Activated naive CD4-positive, alpha-beta T cell treated with anti-CD3 and anti-CD28 coated beads, Interleukin-2, amount 10 ng/mL, durations not matched to agents 7 days and 5 days (primary cell): ENCODE measurements around the gene BCKDK.
"Not testable (repeated sequence)": the region's sequence is repeated elsewhere in the genome, so short reads cannot be mapped to it uniquely, and the experiment has no call there.

Experiments
- CTCF ChIA-PET: fragments of 350-600 bp; sonication (Branson Sonifier 250); formaldehyde crosslinking; loops from one replicate; lab custom pipeline; 2021; ENCODE audit warnings: antibody characterized with exemption; lab: Charles Lee
- DNase-seq: peaks from one replicate; pipeline ENCODE4 v3.0.0-alpha.2; 2020
- H3K27ac Mint-ChIP-seq: one replicate; pipeline ENCODE4 v1.8.0; 2021; ENCODE audit warnings: mild to moderate bottlenecking, moderate library complexity, mixed read lengths
- H3K27me3 Mint-ChIP-seq: one replicate; pipeline ENCODE4 v1.8.0; 2021; ENCODE audit warnings: mild to moderate bottlenecking, mixed read lengths
- H3K36me3 Mint-ChIP-seq: one replicate; pipeline ENCODE4 v1.8.0; 2021; ENCODE audit warnings: mixed read lengths
- H3K4me1 Mint-ChIP-seq: one replicate; pipeline ENCODE4 v1.8.0; 2021; ENCODE audit warnings: mixed read lengths
- H3K4me3 Mint-ChIP-seq: one replicate; pipeline ENCODE4 v1.8.0; 2021; ENCODE audit warnings: mild to moderate bottlenecking, moderate library complexity, mixed read lengths
- H3K9me3 Mint-ChIP-seq: one replicate; pipeline ENCODE4 v1.8.0; 2021; ENCODE audit warnings: mixed read lengths

BCKDK gene

DNA sequence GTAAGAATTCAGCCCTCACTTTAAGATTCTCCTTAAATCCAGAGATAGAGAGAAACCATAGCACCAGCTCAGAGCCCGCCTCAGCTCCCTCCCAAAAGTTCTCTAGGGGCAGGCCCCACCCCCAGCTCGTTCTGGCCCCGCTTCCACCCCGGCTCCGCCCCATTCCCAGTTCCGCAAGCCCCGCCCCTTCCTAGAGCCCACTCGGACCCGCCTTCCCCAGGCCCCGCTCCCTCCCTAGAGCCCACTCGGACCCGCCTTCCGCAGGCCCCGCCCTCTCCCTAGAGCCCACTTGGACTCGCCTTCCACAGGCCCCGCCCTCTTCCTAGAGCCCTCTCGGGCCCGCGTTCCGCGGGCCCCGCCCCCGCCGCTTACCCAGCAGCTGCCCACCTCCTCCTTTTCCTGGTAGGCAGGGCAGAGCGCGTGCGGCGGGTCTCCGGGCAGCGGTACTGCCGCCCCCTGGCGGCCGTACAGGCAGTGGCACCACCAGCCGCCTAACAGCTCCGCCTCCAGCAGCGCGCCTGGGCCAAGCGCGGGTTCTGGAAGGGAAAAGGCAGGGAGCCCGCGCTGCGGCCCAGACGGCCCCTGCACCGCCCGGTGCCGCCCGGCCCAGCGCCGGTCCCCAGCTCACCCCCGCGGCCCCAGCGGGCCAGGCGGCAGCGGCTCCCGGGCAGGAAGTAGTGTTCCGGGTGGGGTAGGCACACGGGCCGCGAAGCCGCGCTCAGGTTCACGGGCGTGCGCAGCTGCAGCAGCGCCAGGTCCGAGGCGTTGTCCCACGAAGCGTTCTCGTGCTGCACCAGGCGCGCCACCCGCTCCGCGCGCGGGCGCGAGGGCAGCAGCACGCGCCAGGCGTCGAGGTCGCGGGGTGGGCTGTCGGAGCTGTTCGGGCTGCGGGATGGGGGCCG is 34.2 kb downstream of the BCKDK start:
- H3K27me3 Mint-ChIP-seq = peaks cover 38% of the 10 kb centered on the region
- H3K27ac Mint-ChIP-seq = peak overlapping the region; percentile 87
- CTCF ChIA-PET = interaction anchor here (0.6 to 3.1 kb wide), 30 partner anchors 8 to 240 kb away, joined by 3 to 23 read pairs (median 4); partner anchors contain the start of genes FUS, HSD3B7, KAT8 and PRSS36
- no peaks in the 10 kb centered on the region for H3K9me3 Mint-ChIP-seq
- DNase-seq = peak; percentile 99
- no peaks in the 10 kb centered on the region for H3K36me3 Mint-ChIP-seq
- H3K4me3 Mint-ChIP-seq = peak overlapping the region; percentile 63
- H3K4me1 Mint-ChIP-seq = peaks cover 24% of the 10 kb centered on the region

DNA sequence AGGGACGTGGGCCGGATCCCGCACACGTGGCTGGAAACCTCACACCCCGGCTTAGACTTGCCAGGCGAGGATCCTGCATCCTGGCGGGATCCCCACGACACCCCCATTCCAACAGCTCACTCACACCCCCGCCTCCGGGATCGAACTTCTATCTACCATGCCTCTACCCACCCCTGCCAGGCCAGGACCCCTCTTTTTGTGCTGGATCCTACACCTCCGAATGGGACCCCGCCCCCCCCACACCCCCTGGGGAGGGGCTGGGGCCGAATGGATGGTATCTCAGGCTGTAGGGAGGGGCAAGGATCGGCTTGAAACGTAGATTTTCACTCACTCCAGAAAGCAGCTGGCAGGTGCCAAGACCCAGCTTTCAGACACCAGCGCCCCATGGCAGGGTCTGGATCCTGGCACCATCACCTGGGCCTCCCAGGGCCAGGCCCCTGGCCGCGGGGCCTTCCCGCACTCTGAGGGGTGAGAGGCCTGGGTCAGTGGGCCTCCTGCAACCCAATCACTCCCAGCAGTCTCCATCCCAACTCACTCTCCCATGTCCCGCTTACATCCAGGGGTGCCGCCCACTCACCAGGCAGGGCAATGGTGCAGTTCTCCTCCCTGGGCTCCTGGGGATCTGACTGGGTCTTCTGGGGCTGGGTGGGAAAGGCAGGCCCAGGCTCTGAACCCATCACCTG is 35.0 kb downstream of the BCKDK start:
- H3K27me3 Mint-ChIP-seq = peaks cover 45% of the 10 kb centered on the region
- peaks cover 26% of the 10 kb centered on the region for H3K4me1 Mint-ChIP-seq
- peak overlapping the region; percentile 37 for H3K4me3 Mint-ChIP-seq
- no peaks in the 10 kb centered on the region for H3K36me3 Mint-ChIP-seq
- H3K27ac Mint-ChIP-seq = peak overlapping the region; percentile 49
- H3K9me3 Mint-ChIP-seq = no peaks in the 10 kb centered on the region
- no peak for DNase-seq
- CTCF ChIA-PET = interaction anchor here (0.8 to 3.1 kb wide), 21 partner anchors 7 to 208 kb away, joined by 3 to 23 read pairs (median 5); partner anchors contain the start of genes FUS, HSD3B7, KAT8 and PRSS36

DNA sequence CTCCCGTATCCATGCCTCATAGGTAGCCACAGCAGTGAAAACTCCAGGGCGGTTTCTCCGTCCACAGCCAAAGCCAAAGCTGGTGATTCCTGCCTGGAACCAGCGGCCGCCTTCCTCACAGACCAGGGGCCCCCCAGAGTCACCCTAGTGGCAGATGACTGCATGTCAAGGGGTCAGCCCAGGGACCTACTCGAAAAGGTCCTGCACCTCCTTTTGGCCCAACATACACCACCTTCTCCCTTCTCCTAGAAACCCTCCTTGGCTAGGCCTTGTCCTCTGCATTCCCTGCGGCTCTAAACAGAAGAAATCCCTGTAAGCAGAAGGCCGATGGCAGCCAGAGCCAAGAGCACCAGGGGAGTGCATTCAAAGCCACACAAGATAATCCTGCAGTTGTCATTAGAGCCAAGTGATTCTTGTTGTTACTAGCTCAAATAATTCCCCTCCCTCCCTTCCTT is 35.5 kb downstream of the BCKDK start:
- DNase-seq = no peak
- H3K4me3 Mint-ChIP-seq = peak overlapping the region; percentile 37
- CTCF ChIA-PET = interaction anchor here (3.1 kb wide), 1 partner anchor 35 kb away, joined by 23 read pairs; the partner anchor contains the start of gene FUS
- peaks cover 45% of the 10 kb centered on the region for H3K27me3 Mint-ChIP-seq
- H3K36me3 Mint-ChIP-seq = no peaks in the 10 kb centered on the region
- no peaks in the 10 kb centered on the region for H3K9me3 Mint-ChIP-seq
- H3K4me1 Mint-ChIP-seq = peaks cover 26% of the 10 kb centered on the region
- H3K27ac Mint-ChIP-seq = peak overlapping the region; percentile 83

- H3K27me3 Mint-ChIP-seq = peaks cover 48% of the 10 kb centered on the region
- peaks cover 26% of the 10 kb centered on the region for H3K4me1 Mint-ChIP-seq
- not testable (repeated sequence) for H3K36me3 Mint-ChIP-seq, H3K9me3 Mint-ChIP-seq, H3K4me3 Mint-ChIP-seq, H3K27ac Mint-ChIP-seq, DNase-seq
- CTCF ChIA-PET = interaction anchor here (0.7 to 3.1 kb wide), 2 partner anchors 34 to 160 kb away, joined by 3 to 23 read pairs; partner anchors contain the start of genes FUS and HSD3B7
Measured at GRCh38 chr16:31144418-31144817, 36.2 kb downstream of the BCKDK start.

GRCh38 chr16:31145398-31145990 is 37.3 kb downstream of the BCKDK start:
- Mint-ChIP-seq H3K27me3 (peaks cover 58% of the 10 kb centered on the region), H3K4me3 (no peak overlapping the region), H3K27ac (no peak overlapping the region), H3K4me1 (peaks cover 26% of the 10 kb centered on the region), H3K9me3 (no peaks in the 10 kb centered on the region), H3K36me3 (no peaks in the 10 kb centered on the region)
- CTCF ChIA-PET = no interaction called here
- DNase-seq = no peak

DNA sequence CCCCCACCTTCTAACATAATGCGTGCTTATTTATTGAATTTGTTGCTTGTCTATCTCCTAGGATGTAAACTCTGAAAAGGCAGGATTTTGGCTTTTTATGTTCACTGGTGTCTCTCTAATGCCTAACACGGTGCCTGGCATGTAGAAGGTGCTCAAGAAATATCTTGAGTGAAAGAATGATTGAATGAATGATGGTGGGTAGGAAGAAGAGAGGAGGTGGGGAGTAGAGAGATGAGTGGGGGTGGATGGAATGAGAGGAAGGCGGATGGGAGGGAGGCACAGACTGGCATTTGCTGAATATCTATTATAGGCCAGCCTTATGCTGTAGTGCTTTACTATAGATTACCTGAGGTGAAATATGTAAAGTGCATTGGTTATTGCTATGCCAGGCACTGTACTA is 39.4 kb downstream of the BCKDK start:
- CTCF ChIA-PET = interaction anchor here (1.5 kb wide), 1 partner anchor 10 kb away, joined by 3 read pairs; no protein-coding TSS in a partner anchor
- Mint-ChIP-seq H3K9me3 (no peaks in the 10 kb centered on the region), H3K27me3 (peaks cover 73% of the 10 kb centered on the region), H3K27ac (no peak overlapping the region), H3K4me1 (peaks cover 14% of the 10 kb centered on the region), H3K4me3 (no peak overlapping the region), H3K36me3 (no peaks in the 10 kb centered on the region)
- DNase-seq = no peak

- Mint-ChIP-seq H3K4me1 (peaks cover 14% of the 10 kb centered on the region), H3K27me3 (peaks cover 73% of the 10 kb centered on the region), H3K27ac (no peak overlapping the region), H3K4me3 (no peak overlapping the region), H3K36me3 (no peaks in the 10 kb centered on the region), H3K9me3 (no peaks in the 10 kb centered on the region)
- CTCF ChIA-PET = no interaction called here
- DNase-seq = peak; percentile 28
Measured at GRCh38 chr16:31148281-31148728, 40.1 kb downstream of the BCKDK start.

DNA sequence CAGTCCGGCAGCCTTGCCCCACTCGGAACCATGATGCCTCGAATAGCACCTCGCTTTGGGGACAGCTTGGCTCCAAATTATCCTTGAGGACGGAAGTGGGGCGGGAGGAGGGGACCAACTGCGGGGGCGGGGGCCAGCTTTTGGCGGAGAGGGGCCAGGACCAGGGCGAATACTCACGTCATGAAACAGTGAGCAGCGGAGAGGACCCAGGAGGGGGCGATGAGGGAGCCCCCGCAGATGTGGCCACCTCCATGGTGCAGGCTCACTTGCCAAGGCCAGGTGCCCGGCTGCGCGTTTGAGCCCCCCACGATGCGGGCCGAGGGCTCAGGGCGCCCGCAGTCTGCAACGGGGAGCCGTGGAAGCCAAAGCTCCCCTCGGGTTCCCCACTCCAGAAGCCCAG is 40.7 kb downstream of the BCKDK start:
- Mint-ChIP-seq H3K9me3 (no peaks in the 10 kb centered on the region), H3K27me3 (peaks cover 71% of the 10 kb centered on the region), H3K27ac (no peak overlapping the region), H3K4me3 (no peak overlapping the region), H3K36me3 (no peaks in the 10 kb centered on the region), H3K4me1 (peaks cover 8% of the 10 kb centered on the region)
- CTCF ChIA-PET = no interaction called here
- no peak for DNase-seq

- Mint-ChIP-seq H3K36me3 (no peaks in the 10 kb centered on the region), H3K27me3 (peaks cover 71% of the 10 kb centered on the region), H3K4me3 (no peak overlapping the region), H3K4me1 (peaks cover 7% of the 10 kb centered on the region), H3K27ac (no peak overlapping the region), H3K9me3 (no peaks in the 10 kb centered on the region)
- CTCF ChIA-PET = no interaction called here
- no peak for DNase-seq
Measured at GRCh38 chr16:31149332-31149731, 41.1 kb downstream of the BCKDK start.

DNA sequence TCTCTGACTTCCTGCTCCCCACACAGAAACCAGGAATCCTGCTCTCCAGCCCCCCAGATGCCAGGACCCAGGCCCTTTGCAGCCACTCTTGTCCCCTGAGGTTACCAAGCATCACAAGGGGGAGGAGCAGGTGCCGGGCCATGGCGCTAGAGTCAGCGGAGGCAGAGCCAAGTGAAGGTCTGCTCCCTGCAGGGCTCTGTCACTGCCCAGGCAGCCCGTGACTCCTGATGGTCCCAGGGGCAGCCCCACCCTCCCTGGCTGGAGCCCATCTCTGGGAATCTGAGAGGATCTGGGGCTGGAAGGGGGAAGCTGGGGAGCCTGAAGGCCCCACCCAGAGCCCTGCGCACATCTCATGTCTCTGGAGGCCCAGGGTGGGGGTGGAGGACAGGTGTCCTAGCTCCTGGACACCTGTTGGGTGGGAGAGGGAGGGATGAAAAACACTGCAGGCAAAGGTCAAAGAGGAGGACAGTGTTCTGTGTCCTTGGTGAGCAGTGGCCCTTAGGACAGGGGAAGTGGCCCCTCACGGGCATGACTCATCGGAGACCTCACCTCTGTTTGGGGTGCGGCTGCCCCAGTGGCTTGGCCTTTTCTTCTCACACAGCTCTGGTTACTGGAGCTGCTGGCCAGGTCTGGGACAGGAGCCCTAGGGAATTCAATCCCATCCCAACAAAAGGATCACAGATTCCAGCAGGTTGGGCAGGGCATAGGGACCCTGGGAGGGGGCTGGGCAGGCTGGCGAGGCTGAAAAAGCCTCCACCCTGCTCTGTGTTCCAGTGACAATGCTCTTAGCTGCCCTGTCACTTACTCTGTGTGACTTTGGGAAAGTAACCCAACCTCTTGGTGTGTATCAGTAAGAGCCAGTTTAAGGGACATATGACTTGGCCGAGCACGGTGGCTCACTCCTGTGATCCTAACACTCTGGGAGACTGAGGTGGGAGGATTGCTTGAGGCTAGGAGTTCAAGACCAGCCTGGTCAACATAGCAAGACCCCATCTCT is 42.0 kb downstream of the BCKDK start, which contains the start of gene PRSS36:
TSS of gene PRSS36 (minus strand) at position 173 of the 997 bp plus-strand sequence. CDS start at position 142, 31 bp downstream.
- H3K4me1 Mint-ChIP-seq = peaks cover 7% of the 10 kb centered on the region
- no peak within 1 kb of the TSS for H3K27ac Mint-ChIP-seq
- no peak for DNase-seq
- no peak within 1 kb of the TSS for H3K4me3 Mint-ChIP-seq
- peaks cover 64% of the 10 kb centered on the region for H3K27me3 Mint-ChIP-seq
- H3K36me3 Mint-ChIP-seq = no peaks in the 10 kb centered on the region
- H3K9me3 Mint-ChIP-seq = no peaks in the 10 kb centered on the region
- CTCF ChIA-PET = interaction anchor here (1.7 kb wide), 2 partner anchors 8 to 166 kb away, joined by 3 read pairs; no protein-coding TSS in a partner anchor

DNA sequence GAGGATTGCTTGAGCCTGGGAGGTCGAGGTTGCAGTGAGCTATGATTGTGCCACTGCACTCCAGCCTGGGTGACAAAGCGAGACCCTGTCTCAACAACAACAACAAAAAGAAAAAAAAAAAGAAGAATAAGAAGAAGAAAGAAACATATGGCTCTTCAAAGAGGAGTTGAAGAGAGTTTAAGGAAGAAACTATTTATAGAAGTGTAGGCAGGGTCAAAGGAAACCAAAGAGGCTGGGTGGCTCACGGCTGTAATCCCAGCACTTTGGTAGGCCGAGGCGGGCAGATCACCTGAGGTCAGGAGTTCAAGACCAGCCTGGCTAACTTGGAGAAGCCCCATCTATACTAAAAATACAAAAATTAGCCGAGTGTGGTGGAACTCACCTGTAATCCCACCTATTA is 42.8 kb downstream of the BCKDK start:
- H3K4me3 Mint-ChIP-seq, H3K27ac Mint-ChIP-seq, H3K9me3 Mint-ChIP-seq, H3K36me3 Mint-ChIP-seq, H3K4me1 Mint-ChIP-seq, DNase-seq: not testable (repeated sequence)
- CTCF ChIA-PET = interaction anchor here (1.7 kb wide), 2 partner anchors 9 to 166 kb away, joined by 3 read pairs; no protein-coding TSS in a partner anchor
- peaks cover 63% of the 10 kb centered on the region for H3K27me3 Mint-ChIP-seq

GRCh38 chr16:31157136-31157535 is 49.0 kb downstream of the BCKDK start:
- peaks cover 46% of the 10 kb centered on the region for H3K27me3 Mint-ChIP-seq
- CTCF ChIA-PET = interaction anchor here (0.7 to 1.8 kb wide), 4 partner anchors 11 to 225 kb away, joined by 3 to 5 read pairs (median 4); no protein-coding TSS in a partner anchor
- no peak for DNase-seq
- H3K36me3 Mint-ChIP-seq = no peaks in the 10 kb centered on the region
- H3K4me1 Mint-ChIP-seq = peaks cover 7% of the 10 kb centered on the region
- H3K4me3 Mint-ChIP-seq = no peak overlapping the region
- H3K27ac Mint-ChIP-seq = no peak overlapping the region
- H3K9me3 Mint-ChIP-seq = no peaks in the 10 kb centered on the region
